HK-2 (cell line): ENCODE data around the gene UPP1.
A peak's percentile ranks its signal among the peaks of the same experiment; 100 is the strongest.
"Not testable (repeated sequence)": the region's sequence is repeated elsewhere in the genome, so short reads cannot be mapped to it uniquely, and the experiment has no call there.

Experiments used
- DNase-seq: peaks from one replicate; pipeline ENCODE4 v3.0.0-alpha.2; 2018; ENCODE audit not compliant: unreplicated experiment

The UPP1 gene

GRCh38 chr7:48089046-48090003, at the start of gene UPP1:
TSS of gene UPP1 (plus strand) at chr7:48089265. CDS start at chr7:48094784, 5,519 bp downstream.
- peak; percentile 65 for DNase-seq

DNA sequence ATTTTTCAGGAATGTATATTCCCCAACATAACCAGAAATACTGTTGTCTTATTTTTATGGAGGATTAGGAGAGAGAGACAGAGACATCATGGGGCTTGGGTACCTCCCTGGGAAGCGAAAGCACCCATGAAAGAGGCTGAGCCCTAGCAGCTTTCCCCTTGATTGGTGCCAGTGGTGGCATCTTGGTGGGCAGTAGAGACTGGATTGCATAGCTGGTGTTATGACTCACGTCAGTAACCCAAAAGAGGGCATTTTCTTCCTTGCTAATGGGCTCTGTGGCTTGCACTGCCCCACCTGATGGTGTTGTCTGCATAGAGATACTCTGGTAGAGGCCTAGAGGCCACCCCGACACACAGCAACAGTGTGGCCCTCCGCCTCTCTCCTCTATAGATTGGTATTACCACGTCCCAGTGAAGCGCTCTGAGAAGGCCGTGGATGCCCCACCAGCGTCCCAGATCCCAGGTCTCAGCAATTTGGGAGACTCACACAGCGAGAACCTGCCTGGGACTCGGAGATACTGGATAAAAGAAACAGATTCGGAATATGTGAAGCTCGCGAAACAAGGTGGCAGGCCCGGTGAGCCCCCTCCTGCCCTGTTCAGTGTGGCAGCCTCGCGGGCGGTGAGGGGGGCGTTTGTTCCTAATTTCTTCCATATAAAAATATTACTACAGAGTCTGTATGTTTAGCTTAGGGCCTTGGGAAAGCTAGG, 48.0 kb upstream of the UPP1 start:
- DNase-seq, result no peak

GRCh38 chr7:48041653-48041970, 47.5 kb upstream of the UPP1 start:
- no peak for DNase-seq

DNA sequence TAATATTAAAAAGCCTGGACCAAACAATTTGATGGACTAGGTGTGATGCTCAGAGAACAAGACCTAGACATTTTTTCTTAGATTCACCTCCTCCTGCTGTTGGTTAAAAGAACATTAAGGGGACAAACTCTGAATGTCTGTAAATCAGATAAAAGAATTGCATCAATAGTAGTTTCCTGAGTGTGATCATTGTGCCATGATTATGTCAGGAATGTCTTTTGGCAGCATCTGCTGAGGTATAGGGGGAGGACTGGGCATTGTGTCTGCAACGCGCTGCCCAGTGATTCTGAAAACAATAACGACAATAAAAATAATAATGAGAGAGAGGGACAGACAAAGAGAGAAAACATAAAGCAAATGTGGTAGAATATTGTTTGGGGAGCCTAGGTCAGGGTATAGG, 46.8 kb upstream of the UPP1 start:
- DNase-seq, result no peak

GRCh38 chr7:48042636-48043035, 46.4 kb upstream of the UPP1 start:
- DNase-seq, result no peak

DNA sequence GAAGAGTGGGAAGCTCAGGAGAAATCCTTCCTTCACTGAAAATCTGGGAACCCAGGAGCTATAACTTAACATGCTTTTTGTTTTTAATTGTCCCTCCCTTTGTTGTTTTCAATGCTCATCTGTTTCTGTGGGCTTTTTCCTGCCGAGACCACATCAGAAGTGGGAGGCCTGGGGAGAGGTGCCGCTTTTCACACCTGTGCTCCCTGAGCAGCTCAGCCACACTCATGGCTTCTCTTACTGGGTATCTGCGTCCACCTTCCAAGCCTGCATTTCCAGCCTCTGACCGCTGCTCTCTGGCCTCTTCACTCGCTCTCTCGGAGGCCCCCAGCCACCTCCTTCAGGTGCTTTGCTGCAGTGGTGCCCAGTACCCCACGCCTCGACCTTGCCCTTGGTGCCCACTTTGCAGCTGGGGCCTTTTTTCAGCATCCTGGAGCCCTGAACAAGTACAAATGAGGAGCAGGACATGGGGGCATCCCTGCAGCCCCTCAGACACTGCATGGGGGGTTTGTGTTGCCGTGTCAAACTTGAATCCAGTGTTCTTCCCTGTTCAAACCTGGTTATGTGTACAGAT, 43.8 kb upstream of the UPP1 start:
- DNase-seq, result no peak

DNA sequence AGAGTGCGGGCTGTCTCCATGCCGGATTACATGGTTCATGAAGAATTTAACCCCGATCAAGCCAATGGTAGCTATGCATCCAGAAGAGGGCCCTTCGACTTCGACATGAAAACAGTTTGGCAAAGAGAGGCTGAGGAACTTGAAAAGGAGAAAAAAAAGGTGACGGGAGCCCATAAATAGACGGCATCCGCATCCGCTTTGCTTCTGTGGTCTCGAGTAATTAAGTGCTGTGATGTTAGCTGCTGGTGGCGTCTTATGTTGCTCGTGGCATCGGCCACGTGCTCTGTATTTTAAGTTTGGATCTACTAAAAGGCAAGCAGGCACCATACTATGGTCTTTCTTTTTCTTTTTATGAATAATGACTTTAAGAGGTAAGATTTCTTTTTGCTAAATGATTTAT, 42.6 kb upstream of the UPP1 start:
- no peak for DNase-seq

- DNase-seq, result no peak
Measured at GRCh38 chr7:48048113-48048512, 41.0 kb upstream of the UPP1 start.

- no peak for DNase-seq
Measured at GRCh38 chr7:48049850-48050249, 39.2 kb upstream of the UPP1 start.

DNA sequence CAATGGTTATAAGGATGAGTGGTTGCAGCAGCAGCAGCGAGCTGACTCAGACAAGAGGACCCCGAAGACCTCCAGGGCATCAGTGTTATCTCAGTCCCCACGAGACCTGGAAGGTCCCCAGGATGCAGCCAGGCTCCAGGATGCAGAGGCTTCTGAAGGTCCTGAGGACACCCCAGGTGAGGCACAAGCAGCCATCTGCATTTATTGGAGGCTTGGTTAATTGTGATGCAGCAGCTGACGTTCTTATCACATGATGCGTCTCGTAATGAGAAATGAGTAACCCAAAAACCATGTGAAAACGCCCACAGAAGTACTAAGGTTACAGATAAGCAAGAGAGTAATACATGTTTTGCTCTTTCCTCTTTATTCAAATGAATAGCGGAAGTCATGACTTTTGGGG, 36.3 kb upstream of the UPP1 start:
- peak; percentile 39 for DNase-seq

DNA sequence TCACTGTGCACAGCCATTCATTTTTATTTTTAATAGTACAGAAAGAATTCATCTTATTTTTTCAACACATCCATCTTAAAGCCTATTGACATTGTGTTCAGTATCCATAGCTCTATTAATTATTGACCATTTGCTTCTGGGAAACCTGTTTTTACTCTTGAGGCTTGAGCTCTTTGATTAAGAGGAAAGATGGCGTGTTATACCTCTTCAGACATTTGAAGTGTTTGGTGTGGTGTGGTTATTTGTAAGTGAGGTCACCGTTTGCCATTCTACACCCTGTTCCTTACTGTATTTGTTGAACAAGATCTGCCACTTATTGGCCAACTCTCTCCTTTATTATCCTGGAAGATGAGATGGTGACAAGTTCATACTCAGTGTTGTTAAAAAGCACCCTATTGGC, 35.3 kb upstream of the UPP1 start:
- no peak for DNase-seq

DNA sequence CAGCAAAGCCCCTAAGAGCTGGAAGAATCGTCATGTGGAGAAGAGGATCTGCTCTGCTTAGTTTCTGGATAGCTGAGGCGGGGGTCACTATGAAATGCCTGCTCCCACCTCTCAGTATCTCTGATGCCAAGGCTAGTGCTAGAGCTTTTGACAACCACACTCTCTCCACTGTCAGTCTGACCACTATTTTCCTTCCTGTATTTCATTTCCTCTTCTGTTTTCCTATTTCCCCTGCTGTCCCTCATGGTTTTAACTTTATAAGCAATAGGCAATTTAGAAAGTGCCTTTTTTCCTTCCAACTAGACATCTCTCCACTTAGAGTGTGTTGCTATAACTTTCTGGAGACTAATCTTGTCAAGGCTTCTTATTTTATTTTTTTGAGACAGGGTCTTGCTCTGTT, 30.1 kb upstream of the UPP1 start:
- no peak for DNase-seq

DNA sequence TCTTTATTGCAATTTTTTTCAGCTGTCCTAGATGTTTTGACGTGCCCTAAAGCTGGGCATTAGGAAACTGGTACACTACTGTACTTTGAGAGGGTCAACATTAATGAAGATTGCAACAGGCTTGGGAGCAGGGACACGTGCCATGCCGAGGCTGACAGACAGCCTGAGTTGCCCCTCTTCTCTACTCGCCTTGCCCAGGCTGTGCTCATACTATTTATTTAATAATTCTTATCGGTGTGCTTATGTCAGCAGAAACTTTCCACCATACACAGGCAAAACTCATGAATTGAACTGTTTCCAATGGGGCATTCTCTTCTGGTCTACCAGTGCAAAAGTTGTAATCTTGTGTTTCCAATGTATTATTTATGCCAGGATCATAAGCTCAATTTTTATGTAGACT, 29.4 kb upstream of the UPP1 start:
- DNase-seq, result no peak

GRCh38 chr7:48063985-48064384, 25.1 kb upstream of the UPP1 start:
- DNase-seq, result no peak

DNA sequence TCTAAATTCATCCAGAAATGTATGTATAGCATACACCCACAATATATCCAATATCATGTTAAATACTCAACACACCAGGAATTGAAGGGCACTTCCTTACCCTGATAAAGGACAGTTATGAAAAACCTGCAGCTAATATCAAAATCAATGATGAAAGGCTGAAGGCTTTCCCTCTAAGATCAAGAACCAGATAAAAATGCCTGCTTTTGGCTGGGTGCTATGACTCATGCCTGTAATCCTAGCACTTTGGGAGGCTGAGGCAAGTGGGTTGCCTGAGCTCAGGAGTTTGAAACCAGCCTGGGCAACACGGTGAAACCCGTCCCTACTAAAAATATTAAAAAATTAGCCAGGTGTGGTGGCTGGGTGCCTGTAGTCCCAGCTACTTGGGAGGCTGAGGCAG, 21.6 kb upstream of the UPP1 start:
- DNase-seq, result no peak

DNA sequence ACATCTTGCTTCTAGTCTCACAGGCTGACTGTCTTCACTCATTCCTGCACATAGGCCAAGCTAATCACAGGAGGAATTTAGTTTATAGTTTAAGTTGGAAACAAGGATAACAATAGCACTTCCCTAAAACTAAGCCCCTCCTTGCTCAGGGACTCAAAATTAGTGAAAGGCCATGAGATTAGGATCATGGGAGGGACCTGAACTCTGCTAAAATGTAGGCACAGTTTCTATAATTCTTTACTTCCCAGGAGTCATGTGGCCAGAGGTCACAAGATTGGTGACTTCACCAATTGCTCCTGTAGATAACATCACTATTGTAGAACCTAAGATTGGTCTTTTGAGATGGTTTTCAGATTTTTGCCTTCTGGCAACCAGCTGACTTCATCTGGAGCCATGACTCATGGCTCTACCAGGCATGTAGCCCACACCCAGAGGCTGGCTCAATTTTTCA, 14.8 kb upstream of the UPP1 start:
- DNase-seq, result no peak

- no peak for DNase-seq
Measured at GRCh38 chr7:48077423-48077822, 11.6 kb upstream of the UPP1 start.

DNA sequence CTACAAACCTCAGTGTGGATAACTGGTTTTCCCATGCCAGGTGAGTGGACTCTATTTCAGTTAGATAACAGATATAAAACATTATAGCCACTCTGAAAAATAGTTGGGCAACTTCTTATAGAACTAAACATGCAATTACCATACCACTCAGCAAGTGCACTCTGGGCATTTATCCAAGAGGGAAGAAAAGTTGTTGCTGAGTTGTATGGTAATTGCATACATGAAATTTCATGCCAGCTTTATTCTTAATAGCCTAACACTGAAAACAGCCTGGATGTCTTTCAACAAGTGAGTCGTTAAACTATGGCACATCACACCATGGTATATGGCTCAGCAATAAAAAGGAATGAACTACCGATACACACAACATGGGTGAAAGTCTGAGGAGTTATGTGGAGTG, 10.6 kb upstream of the UPP1 start:
- DNase-seq, result no peak

- not testable (repeated sequence) for DNase-seq
Measured at GRCh38 chr7:48082378-48082777, 6.7 kb upstream of the UPP1 start.

GRCh38 chr7:48083114-48083830, 5.8 kb upstream of the UPP1 start:
- no peak for DNase-seq

- peak; percentile 92 for DNase-seq
Measured at GRCh38 chr7:48084727-48085432, 4.2 kb upstream of the UPP1 start.

DNA sequence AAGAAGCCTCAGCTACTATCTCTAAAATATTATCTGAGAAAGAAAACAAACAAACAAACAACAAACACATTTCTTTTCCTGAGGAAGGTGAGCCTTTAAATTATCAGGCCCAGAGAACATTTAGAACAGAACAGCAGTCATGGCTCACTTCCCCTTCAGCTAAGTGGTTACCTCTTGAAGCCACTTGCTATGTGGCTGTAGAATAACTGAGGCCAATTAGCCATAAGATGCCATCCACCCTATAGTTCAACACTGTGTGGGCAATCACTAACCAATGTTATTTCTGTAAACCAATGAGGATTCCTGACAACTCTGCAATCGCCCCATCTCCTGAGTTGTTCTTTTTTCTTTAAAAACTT, 3.7 kb upstream of the UPP1 start:
- DNase-seq, result no peak
